Fibroblast of pulmonary artery (primary cell): ENCODE results near the gene DCX.

ENCODE experiments used
- DNase-seq: peaks from one replicate; pipeline ENCODE4 v3.0.0-alpha.2; 2010; ENCODE audit warnings: low read depth
- H3K4me3 ChIP-seq: replicated peaks from 2 replicates; pipeline ENCODE4 v1.5.1; 2011; ENCODE audit warnings: low read depth, mild to moderate bottlenecking, control low read depth, low read length, moderate library complexity
- TF ChIP-seq, protein P1 (sequence below): IDR thresholded peaks from 2 replicates; pipeline ENCODE4 v1.5.1; 2011; ENCODE audit warnings: mild to moderate bottlenecking, control low read depth, low read length, inconsistent platforms; ENCODE audit errors: missing control alignments

Gene DCX

GRCh38 chrX:111395149-111395548 is 16.8 kb downstream of the DCX start:
- TF ChIP-seq, protein P1, sequence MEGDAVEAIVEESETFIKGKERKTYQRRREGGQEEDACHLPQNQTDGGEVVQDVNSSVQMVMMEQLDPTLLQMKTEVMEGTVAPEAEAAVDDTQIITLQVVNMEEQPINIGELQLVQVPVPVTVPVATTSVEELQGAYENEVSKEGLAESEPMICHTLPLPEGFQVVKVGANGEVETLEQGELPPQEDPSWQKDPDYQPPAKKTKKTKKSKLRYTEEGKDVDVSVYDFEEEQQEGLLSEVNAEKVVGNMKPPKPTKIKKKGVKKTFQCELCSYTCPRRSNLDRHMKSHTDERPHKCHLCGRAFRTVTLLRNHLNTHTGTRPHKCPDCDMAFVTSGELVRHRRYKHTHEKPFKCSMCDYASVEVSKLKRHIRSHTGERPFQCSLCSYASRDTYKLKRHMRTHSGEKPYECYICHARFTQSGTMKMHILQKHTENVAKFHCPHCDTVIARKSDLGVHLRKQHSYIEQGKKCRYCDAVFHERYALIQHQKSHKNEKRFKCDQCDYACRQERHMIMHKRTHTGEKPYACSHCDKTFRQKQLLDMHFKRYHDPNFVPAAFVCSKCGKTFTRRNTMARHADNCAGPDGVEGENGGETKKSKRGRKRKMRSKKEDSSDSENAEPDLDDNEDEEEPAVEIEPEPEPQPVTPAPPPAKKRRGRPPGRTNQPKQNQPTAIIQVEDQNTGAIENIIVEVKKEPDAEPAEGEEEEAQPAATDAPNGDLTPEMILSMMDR: no peak
- no peak overlapping the region for H3K4me3 ChIP-seq
- DNase-seq: no peak

DNA sequence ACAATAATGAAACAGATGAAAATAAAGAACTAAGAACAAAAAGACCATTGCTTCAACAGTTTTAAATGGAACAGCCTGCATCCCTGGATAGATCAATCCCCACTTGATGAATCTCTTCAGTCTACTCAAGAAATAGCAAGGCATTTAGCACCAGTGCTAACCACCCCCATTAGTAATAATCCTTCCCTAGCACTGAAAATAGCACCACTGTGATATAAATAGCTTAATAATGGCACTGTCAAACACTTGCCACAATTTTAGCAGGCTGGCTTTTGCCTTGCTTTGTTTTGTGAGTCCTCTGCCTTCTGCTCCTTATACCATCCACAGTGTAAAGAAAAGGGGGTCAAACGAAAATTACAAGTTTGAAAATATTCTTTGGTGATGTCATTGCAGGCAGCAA is 17.4 kb downstream of the DCX start:
- DNase-seq: no peak
- H3K4me3 ChIP-seq: no peak overlapping the region
- TF ChIP-seq, protein P1: no peak

- no peak overlapping the region for H3K4me3 ChIP-seq
- no peak for DNase-seq
- TF ChIP-seq, protein P1: no peak
These were observed 24.4 kb downstream of the DCX start for GRCh38 chrX:111387470-111388070.

GRCh38 chrX:111386615-111387233 is 25.3 kb downstream of the DCX start:
- H3K4me3 ChIP-seq: no peak overlapping the region
- TF ChIP-seq, protein P1: no peak
- no peak for DNase-seq

DNA sequence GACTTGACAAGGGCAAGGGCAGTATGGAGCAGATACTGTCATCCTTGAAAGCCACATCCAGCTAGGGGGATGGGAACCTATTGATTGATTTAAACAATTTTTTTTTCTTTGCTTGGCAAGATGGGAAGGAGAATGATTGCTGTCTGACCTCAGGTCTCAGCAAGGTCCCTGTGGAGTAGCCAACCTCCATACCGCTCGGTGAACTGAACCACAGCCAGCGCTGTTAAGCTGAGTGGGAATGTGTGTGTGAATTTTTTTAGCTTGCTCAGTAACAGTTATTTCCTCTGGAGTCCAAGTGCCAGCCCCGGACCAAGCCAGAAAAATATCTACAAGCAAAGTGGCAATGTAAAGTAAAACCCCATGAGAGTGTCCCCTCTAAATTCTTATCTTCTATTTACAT is 25.9 kb downstream of the DCX start:
- DNase-seq: no peak
- no peak overlapping the region for H3K4me3 ChIP-seq
- TF ChIP-seq, protein P1: no peak

DNA sequence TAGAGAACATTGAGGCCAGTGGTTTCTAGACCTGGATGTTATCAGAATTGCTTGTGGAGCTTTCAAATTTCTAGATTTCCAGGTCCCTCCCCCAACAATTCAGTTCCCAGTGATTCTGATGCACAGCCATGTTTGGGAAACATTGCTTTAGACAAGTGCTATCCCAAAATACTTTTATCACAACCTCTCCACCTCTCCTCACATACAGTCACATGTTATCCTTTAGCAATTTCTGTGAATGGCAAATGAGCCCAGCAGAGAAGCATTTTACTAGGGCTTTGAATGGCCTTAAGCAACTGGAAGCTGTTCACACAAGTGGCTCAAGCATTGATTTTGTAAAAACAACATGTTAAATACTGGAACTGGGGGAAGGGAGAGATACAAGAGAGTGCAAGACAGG is 29.7 kb downstream of the DCX start:
- no peak overlapping the region for H3K4me3 ChIP-seq
- DNase-seq: no peak
- TF ChIP-seq, protein P1: no peak
